Astrocyte (in vitro differentiated cells and primary cell): ENCODE data around the gene PSD4. TPM values are rescaled to one million over a fixed set of nuclear protein-coding genes. Genes with fewer than 3 reads are reported as not detected.

Experiments
- DNase-seq: peaks from one replicate; pipeline ENCODE4 v3.0.0-alpha.2; 2010; ENCODE audit warnings: low read depth
- FAIRE-seq: peaks from 2 replicates; lab custom pipeline; 2011; peaks lifted over from hg19 to GRCh38; lab: Jason Lieb, UNC
- H2AFZ ChIP-seq: 2 replicates; pipeline ENCODE4 v1.6.0; 2012; ENCODE audit warnings: low read depth, low read length, inconsistent platforms
- H3K27ac ChIP-seq: 2 replicates; pipeline ENCODE4 v1.5.1; 2011; ENCODE audit warnings: low read depth, low read length, inconsistent platforms
- H3K27me3 ChIP-seq: 2 replicates; pipeline ENCODE4 v1.6.0; 2011; ENCODE audit warnings: low read length, inconsistent platforms; ENCODE audit not compliant: insufficient read depth
- H3K36me3 ChIP-seq: 2 replicates; pipeline ENCODE4 v1.5.1; 2011; ENCODE audit warnings: low read length, inconsistent platforms; ENCODE audit not compliant: insufficient read depth
- H3K4me1 ChIP-seq: 2 replicates; pipeline ENCODE4 v1.5.1; 2011; ENCODE audit warnings: low read length, inconsistent platforms; ENCODE audit not compliant: insufficient read depth
- H3K4me2 ChIP-seq: 2 replicates; pipeline ENCODE4 v1.6.0; 2012; ENCODE audit warnings: low read length, inconsistent platforms
- H3K4me3 ChIP-seq: 2 replicates; pipeline ENCODE4 v1.5.1; 2011; ENCODE audit warnings: low read depth, mild to moderate bottlenecking, low read length, inconsistent platforms; ENCODE audit not compliant: insufficient read depth
- H3K79me2 ChIP-seq: 2 replicates; pipeline ENCODE4 v1.6.0; 2012; ENCODE audit warnings: mild to moderate bottlenecking, low read length, inconsistent platforms; ENCODE audit not compliant: insufficient read depth
- H3K9ac ChIP-seq: 2 replicates; pipeline ENCODE4 v1.6.0; 2012; ENCODE audit warnings: mild to moderate bottlenecking, low read length, inconsistent platforms
- H3K9me3 ChIP-seq: 2 replicates; pipeline ENCODE4 v1.5.1; 2012; ENCODE audit warnings: low read depth, mild to moderate bottlenecking, low read length, inconsistent platforms; ENCODE audit not compliant: insufficient read depth
- H4K20me1 ChIP-seq: 2 replicates; pipeline ENCODE4 v1.6.0; 2012; ENCODE audit warnings: low read length, inconsistent platforms; ENCODE audit not compliant: insufficient read depth
- H3K27ac Mint-ChIP-seq: one replicate; pipeline ENCODE4 v1.8.0; 2021; ENCODE audit warnings: mild to moderate bottlenecking, mixed read lengths; ENCODE audit not compliant: unreplicated experiment
- H3K27me3 Mint-ChIP-seq: one replicate; pipeline ENCODE4 v1.8.0; 2021; ENCODE audit warnings: low read depth, mixed read lengths; ENCODE audit not compliant: unreplicated experiment
- H3K36me3 Mint-ChIP-seq: one replicate; pipeline ENCODE4 v1.8.0; 2021; ENCODE audit warnings: low read depth, mixed read lengths; ENCODE audit not compliant: unreplicated experiment
- H3K4me1 Mint-ChIP-seq: one replicate; pipeline ENCODE4 v1.8.0; 2021; ENCODE audit warnings: low read depth, mixed read lengths; ENCODE audit not compliant: unreplicated experiment
- H3K4me3 Mint-ChIP-seq: one replicate; pipeline ENCODE4 v1.8.0; 2021; ENCODE audit warnings: mild to moderate bottlenecking, moderate library complexity, mixed read lengths; ENCODE audit not compliant: unreplicated experiment
- H3K9me3 Mint-ChIP-seq: one replicate; pipeline ENCODE4 v1.8.0; 2021; ENCODE audit warnings: mild to moderate bottlenecking, mixed read lengths; ENCODE audit not compliant: unreplicated experiment
- EZH2 ChIP-seq: IDR thresholded peaks from 2 replicates; pipeline ENCODE4 v1.6.1; 2012; ENCODE audit warnings: mild to moderate bottlenecking, low read length, inconsistent platforms; ENCODE audit not compliant: insufficient read depth
- total RNA-seq: library from RNA; stranded (reverse); gene quantifications from 2 replicates; pipeline ENCODE4 v1.2.1, GENCODE V29; 2021
- TF ChIP-seq, protein P1 (sequence below): IDR thresholded peaks from 2 replicates; pipeline ENCODE4 v1.5.1; 2011; ENCODE audit warnings: low read depth, mild to moderate bottlenecking, inconsistent platforms, low read length, moderate library complexity; ENCODE audit not compliant: insufficient read depth

The PSD4 gene
- total RNA-seq, 1 donor from 2014 or later: 4.0 TPM

DNA sequence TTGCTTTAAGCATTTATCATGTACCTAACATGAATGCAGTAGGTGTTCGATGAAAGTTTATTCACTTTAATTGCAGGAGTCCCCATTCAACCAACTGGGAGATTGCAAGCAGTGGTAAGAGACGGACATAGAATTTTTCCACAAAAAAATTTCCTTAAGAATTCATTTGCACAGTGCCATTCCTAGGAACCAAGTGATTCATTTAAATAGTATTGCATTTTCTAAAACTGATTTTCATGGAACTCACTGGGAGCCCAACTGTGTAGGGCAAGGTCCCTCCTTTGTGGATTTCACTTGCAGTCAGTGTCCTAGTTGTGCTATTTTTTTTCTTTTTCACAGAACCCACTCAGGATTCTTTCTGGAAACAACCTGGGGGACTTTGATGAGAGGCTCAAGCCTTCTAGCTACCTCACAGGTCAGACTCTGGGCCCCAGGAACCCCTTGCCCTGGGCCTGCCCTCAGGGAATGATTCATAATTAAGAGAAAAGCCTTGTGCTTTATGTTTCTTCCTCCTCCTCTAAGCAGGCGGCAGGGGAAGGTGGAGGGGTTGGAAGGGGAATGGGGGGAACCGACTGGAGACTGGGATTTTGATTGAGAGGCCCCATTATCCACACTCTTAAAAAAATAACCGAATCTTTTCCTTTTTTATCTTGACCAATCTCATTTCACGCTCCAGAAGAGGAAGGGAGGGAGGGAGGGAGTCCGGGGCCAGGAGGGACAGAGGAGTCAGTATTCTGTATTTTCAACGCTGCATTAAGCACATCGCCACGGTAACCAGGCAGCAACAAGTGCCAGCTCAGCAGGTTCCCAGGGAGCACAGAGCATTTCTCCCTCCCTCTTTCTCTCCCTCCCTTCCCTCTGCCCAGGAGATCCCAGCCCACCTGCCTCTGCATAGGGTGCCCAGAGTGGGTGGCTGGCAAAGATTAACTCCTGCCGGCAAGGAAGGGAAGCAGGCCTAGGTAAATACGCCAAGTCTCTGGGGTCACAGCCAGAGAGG, 51.8 kb downstream of the PSD4 start:
- peak overlapping the region; percentile 28 for H3K4me3 Mint-ChIP-seq
- H3K9me3 Mint-ChIP-seq: no peaks in the 10 kb centered on the region
- no peaks in the 10 kb centered on the region for H3K36me3 ChIP-seq
- no peaks in the 10 kb centered on the region for H3K9me3 ChIP-seq
- no peaks in the 10 kb centered on the region for H3K36me3 Mint-ChIP-seq
- H3K79me2 ChIP-seq: no peaks in the 10 kb centered on the region
- H3K27me3 Mint-ChIP-seq: peaks cover 5% of the 10 kb centered on the region
- peak overlapping the region; percentile 51 for H3K27ac ChIP-seq
- DNase-seq: peak; percentile 79
- peaks cover 14% of the 10 kb centered on the region for H3K4me1 Mint-ChIP-seq
- peaks cover 12% of the 10 kb centered on the region for H3K4me1 ChIP-seq
- peak overlapping the region; percentile 6 for H2AFZ ChIP-seq
- H3K4me3 ChIP-seq: no peak overlapping the region
- TF ChIP-seq EZH2: no peak
- TF ChIP-seq, protein P1, sequence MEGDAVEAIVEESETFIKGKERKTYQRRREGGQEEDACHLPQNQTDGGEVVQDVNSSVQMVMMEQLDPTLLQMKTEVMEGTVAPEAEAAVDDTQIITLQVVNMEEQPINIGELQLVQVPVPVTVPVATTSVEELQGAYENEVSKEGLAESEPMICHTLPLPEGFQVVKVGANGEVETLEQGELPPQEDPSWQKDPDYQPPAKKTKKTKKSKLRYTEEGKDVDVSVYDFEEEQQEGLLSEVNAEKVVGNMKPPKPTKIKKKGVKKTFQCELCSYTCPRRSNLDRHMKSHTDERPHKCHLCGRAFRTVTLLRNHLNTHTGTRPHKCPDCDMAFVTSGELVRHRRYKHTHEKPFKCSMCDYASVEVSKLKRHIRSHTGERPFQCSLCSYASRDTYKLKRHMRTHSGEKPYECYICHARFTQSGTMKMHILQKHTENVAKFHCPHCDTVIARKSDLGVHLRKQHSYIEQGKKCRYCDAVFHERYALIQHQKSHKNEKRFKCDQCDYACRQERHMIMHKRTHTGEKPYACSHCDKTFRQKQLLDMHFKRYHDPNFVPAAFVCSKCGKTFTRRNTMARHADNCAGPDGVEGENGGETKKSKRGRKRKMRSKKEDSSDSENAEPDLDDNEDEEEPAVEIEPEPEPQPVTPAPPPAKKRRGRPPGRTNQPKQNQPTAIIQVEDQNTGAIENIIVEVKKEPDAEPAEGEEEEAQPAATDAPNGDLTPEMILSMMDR: no peak
- H3K4me2 ChIP-seq: peak overlapping the region; percentile 31
- no peak for FAIRE-seq
- H3K27me3 ChIP-seq: no peaks in the 10 kb centered on the region
- no peaks in the 10 kb centered on the region for H4K20me1 ChIP-seq
- peak overlapping the region; percentile 13 for H3K9ac ChIP-seq
- H3K27ac Mint-ChIP-seq: peak overlapping the region; percentile 85

- Mint-ChIP-seq H3K27ac (peak overlapping the region; percentile 85), H3K4me3 (no peak overlapping the region), H3K4me1 (peaks cover 14% of the 10 kb centered on the region), H3K9me3 (no peaks in the 10 kb centered on the region), H3K36me3 (no peaks in the 10 kb centered on the region), H3K27me3 (peaks cover 5% of the 10 kb centered on the region)
- Histone ChIP-seq H3K4me1 (peaks cover 12% of the 10 kb centered on the region), H2AFZ (no peak overlapping the region), H3K4me2 (peak overlapping the region; percentile 31), H3K9ac (no peak overlapping the region), H3K9me3 (no peaks in the 10 kb centered on the region), H3K27ac (no peak overlapping the region), H3K4me3 (no peak overlapping the region), H3K27me3 (no peaks in the 10 kb centered on the region), H3K36me3 (no peaks in the 10 kb centered on the region), H3K79me2 (no peaks in the 10 kb centered on the region), H4K20me1 (no peaks in the 10 kb centered on the region)
- FAIRE-seq (no peak), DNase-seq (no peak)
- TF ChIP-seq EZH2: no peak
- TF ChIP-seq, protein P1: no peak
Observed at GRCh38 chr2:113226462-113226861, 52.7 kb downstream of the PSD4 start.

DNA sequence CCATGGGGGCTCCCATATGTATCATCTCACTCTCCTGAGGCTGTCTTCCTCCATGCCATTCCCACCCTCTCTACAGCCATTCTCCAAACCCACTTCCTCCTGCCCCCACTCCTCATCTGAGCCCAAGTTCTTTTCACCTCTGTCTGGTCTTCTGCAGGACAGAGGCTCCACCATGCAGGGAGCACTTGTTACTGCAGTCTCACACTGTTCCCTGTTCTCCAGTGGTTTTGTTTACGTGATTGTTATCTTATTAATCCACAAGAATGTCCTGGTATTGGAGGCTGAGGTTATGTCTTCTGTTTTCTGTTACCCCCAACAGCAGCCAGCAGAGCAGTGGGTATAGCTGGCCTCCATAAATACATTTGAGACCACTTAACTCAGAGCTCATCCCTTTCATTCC, 53.5 kb downstream of the PSD4 start:
- DNase-seq (no peak), FAIRE-seq (no peak)
- Histone ChIP-seq H3K27me3 (no peaks in the 10 kb centered on the region), H3K9ac (no peak overlapping the region), H3K4me2 (no peak overlapping the region), H3K4me1 (peaks cover 12% of the 10 kb centered on the region), H3K4me3 (no peak overlapping the region), H3K79me2 (no peaks in the 10 kb centered on the region), H3K9me3 (no peaks in the 10 kb centered on the region), H4K20me1 (no peaks in the 10 kb centered on the region), H2AFZ (no peak overlapping the region), H3K27ac (no peak overlapping the region), H3K36me3 (no peaks in the 10 kb centered on the region)
- H3K27me3 Mint-ChIP-seq: peaks cover 7% of the 10 kb centered on the region
- no peaks in the 10 kb centered on the region for H3K9me3 Mint-ChIP-seq
- no peak for TF ChIP-seq EZH2
- H3K4me3 Mint-ChIP-seq: no peak overlapping the region
- H3K4me1 Mint-ChIP-seq: peaks cover 14% of the 10 kb centered on the region
- no peaks in the 10 kb centered on the region for H3K36me3 Mint-ChIP-seq
- peak overlapping the region; percentile 35 for H3K27ac Mint-ChIP-seq
